Thymus (tissue), 11 donors: Measurements from ENCODE around the gene LDHB. TPM values are rescaled to one million over a fixed set of nuclear protein-coding genes. Genes with fewer than 3 reads are reported as not detected.
"Not testable (repeated sequence)": the region's sequence is repeated elsewhere in the genome, so short reads cannot be mapped to it uniquely, and the experiment has no call there.

Source experiments
- DNase-seq, 9 donors: peaks; one replicate each; pipeline ENCODE4 v3.0.0-alpha.2; 2013; ENCODE audit warnings: low spot score in 9 of 9, low read depth in 6 of 9, missing footprints in 1 of 9
- H3K27ac ChIP-seq, 2 donors: one replicate each; pipeline ENCODE4 v1.5.1; 2013; ENCODE audit warnings: control low read depth in 1 of 2, low read depth in 1 of 2, low read length in 1 of 2, mild to moderate bottlenecking in 1 of 2, moderate library complexity in 1 of 2
- H3K27me3 ChIP-seq, 2 donors: one replicate each; pipeline ENCODE4 v1.5.1; 2013; ENCODE audit warnings: low read length in 1 of 2; ENCODE audit not compliant: control insufficient read depth in 2 of 2, insufficient read depth in 1 of 2
- H3K36me3 ChIP-seq, 2 donors: one replicate each; pipeline ENCODE4 v1.5.1; 2013; ENCODE audit warnings: low read length in 1 of 2, mild to moderate bottlenecking in 1 of 2, moderate library complexity in 1 of 2; ENCODE audit not compliant: control insufficient read depth in 2 of 2, insufficient read depth in 2 of 2
- H3K4me1 ChIP-seq, 2 donors: one replicate each; pipeline ENCODE4 v1.5.1; 2013; ENCODE audit warnings: low read length in 2 of 2; ENCODE audit not compliant: control insufficient read depth in 2 of 2, insufficient read depth in 2 of 2
- H3K4me3 ChIP-seq, 2 donors: one replicate each; pipeline ENCODE4 v1.5.1; 2013; ENCODE audit warnings: low read length in 2 of 2, control low read depth in 1 of 2, mild to moderate bottlenecking in 1 of 2
- H3K9me3 ChIP-seq, 2 donors: one replicate each; pipeline ENCODE4 v1.5.1; 2013; ENCODE audit warnings: low read length in 1 of 2, mild to moderate bottlenecking in 1 of 2; ENCODE audit not compliant: control insufficient read depth in 2 of 2, insufficient read depth in 1 of 2
- WGBS: extraction: QIAGEN DNeasy Blood & Tissue Kit; methylation state at CpG from one replicate; pipeline ENCODE4 v1.1.7; 2013; 5-methylcytosine and 5-hydroxymethylcytosine counted together
- polyA plus RNA-seq: library from polyadenylated mRNA; stranded (reverse); fragments of 200-250 nt; gene quantifications from one replicate; pipeline ENCODE4 v1.2.3, GENCODE V29; 2013
- total RNA-seq: library from RNA; stranded (reverse); fragments of 120-200 nt; gene quantifications from one replicate; pipeline ENCODE4 v1.2.4, GENCODE V29; 2013
- donor health status: healthy.

LDHB gene
- total and polyA plus RNA-seq, 2 donors = 325 to 847 TPM

DNA sequence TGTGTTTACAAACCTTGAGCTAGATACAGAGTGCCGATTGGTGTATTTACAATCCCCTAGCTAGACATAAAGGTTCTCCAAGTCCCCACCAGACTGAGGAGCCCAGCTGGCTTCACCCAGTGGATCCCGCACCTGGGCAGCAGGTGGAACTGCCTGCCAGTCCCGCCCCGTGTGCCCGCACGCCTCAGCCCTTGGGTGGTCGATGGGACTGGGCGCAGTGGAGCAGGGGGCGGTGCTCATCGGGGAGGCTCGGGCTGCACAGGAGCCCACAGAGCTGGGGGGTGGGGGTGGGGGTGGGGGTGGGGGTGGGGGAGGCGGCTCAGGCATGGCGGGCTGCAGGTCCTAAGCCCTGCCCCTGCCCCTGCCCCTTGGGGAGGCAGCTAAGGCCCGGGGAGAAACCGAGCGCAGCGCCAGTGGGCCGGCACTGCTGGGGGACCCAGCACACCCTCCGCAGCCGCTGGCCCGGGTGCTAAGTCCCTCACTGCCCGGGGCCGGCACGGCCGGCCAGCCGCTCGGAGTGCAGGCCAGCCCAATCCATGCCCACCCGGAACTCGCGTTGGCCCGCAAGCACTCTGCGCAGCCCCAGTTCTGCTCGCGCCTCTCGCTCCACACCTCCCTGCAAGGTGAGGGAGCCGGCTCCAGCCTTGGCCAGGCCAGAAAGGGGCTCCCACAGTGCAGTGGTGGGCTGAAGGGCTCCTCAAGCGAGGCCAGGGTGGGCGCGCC is 16.3 kb upstream of the LDHB start:
- not testable (repeated sequence) for H3K4me1 ChIP-seq, H3K9me3 ChIP-seq, DNase-seq, H3K27me3 ChIP-seq, H3K27ac ChIP-seq, H3K36me3 ChIP-seq, H3K4me3 ChIP-seq
- WGBS = 98% methylated on average over 39 of the region's 39 CpGs

DNA sequence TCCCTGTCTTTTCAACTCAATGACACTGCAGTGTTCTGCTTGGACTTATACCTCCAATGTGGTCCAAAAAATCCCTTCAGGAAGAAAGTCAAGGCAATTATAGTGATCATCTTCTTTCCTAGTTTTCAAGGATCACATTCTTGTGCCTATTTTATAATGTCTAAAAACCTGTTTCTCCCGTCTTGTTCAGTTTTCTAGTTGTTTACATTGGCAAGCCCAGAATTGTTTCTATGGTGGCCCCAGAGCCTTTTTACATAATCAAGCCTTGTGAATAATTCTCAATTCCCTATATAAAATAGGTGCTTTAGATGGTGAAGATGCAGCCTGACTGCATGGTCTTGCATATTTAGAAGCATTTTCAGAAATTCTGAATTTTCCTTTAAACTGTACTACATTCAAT is 14.5 kb upstream of the LDHB start:
- H3K27ac ChIP-seq = no peak overlapping the region
- H3K4me1 ChIP-seq = peaks cover 0 to 3% of the 10 kb centered on the region in 2 donors
- no peaks in the 10 kb centered on the region for H3K9me3 ChIP-seq
- H3K4me3 ChIP-seq = no peak overlapping the region
- H3K36me3 ChIP-seq = no peaks in the 10 kb centered on the region
- 96% methylated on average over 1 of the region's 1 CpG for WGBS
- no peak for DNase-seq
- H3K27me3 ChIP-seq = no peaks in the 10 kb centered on the region

DNA sequence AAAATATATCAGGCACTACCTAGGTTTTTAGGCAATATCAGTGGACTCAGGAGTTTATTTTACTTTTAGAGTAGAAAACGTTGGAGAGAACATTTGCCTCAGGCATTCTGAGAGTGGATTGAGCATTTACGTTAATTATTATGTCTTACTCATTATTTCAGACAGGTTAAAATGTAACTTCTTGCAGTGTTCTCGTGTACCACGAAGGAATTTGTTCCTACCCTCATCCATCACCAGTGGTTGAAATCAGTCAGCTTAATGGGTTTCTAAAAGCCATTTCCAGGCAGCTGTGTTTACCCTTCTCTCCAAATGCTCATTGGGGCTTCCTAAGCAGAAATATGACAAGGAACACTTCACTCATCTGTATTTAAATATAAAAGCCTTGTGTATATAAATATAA is 9.1 kb upstream of the LDHB start:
- H3K36me3 ChIP-seq = no peaks in the 10 kb centered on the region
- H3K9me3 ChIP-seq = no peaks in the 10 kb centered on the region
- H3K4me3 ChIP-seq = no peak overlapping the region
- DNase-seq = no peak
- no peak overlapping the region for H3K27ac ChIP-seq
- WGBS = 83% methylated on average over 4 of the region's 4 CpGs
- H3K4me1 ChIP-seq = no peaks in the 10 kb centered on the region
- H3K27me3 ChIP-seq = no peaks in the 10 kb centered on the region

DNA sequence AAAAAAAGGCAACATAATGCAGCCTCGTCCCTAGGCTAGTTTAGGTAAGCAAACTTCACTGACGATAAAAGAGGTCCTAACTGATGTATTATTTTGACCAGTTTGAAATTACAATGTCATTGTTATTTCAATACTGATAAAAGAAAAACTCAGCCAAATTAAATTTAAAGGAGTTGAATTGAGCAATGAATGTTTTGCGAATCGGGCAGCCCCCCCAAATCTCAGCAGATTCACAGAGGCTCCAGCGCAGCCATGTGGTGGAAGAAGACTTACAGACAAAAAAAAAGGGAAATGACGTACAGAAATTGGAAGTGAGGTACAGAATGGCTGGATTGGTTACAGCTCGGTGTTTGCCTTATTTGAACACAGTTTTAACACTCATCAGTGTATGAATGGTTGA is 8.2 kb upstream of the LDHB start:
- H3K36me3 ChIP-seq = no peaks in the 10 kb centered on the region
- no peak overlapping the region for H3K4me3 ChIP-seq
- no peaks in the 10 kb centered on the region for H3K4me1 ChIP-seq
- WGBS = 96% methylated on average over 7 of the region's 7 CpGs
- H3K27ac ChIP-seq = no peak overlapping the region
- DNase-seq = no peak
- H3K27me3 ChIP-seq = no peaks in the 10 kb centered on the region
- no peaks in the 10 kb centered on the region for H3K9me3 ChIP-seq

- no peak for DNase-seq
Measured at GRCh38 chr12:21662122-21662792, 4.6 kb upstream of the LDHB start.

DNA sequence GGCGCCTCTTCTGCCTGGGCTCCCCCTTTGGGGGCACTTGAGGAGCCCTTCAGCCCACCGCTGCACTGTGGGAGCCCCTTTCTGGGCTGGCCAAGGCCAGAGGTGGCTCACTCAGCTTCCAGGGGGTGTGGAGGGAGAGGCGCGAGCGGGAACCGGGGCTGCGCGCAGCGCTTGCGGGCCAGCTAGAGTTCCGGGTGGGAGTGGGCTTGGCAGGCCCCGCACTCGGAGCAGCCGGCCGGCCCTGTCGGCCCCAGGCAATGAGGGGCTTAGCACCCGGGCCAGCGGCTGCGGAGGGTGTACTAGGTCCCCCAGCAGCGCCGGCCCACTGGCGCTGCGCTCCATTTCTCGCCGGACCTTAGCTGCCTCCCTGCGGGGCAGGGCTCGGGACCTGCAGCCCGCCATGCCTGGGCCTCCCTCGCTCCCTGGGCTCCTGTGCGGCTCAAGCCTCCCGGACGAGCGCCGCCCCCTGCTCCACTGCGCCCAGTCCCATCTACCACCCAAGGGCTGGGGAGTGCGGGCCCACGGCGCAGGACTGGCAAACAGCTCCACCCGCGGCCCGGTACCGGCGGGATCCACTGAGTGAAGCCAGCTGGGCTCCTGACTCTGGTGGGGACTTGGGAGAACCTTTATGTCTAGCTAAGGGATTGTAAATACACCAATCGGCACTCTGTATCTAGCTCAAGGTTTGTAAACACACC is 3.9 kb upstream of the LDHB start:
- not testable (repeated sequence) for H3K4me1 ChIP-seq, DNase-seq
- 97% methylated on average over 44 of the region's 44 CpGs for WGBS

More at GRCh38 chr12:21662122-21662792, 4.6 kb upstream of the LDHB start:
- 94% methylated on average over 27 of the region's 27 CpGs for WGBS
- H3K36me3 ChIP-seq = no peaks in the 10 kb centered on the region
- H3K27me3 ChIP-seq = no peaks in the 10 kb centered on the region
- H3K4me3 ChIP-seq = no peak overlapping the region
- no peaks in the 10 kb centered on the region for H3K4me1 ChIP-seq
- H3K9me3 ChIP-seq = no peaks in the 10 kb centered on the region
- H3K27ac ChIP-seq = no peak overlapping the region

GRCh38 chr12:21659383-21659782 is 1.7 kb upstream of the LDHB start:
- H3K4me1 ChIP-seq = peaks cover 0 to 5% of the 10 kb centered on the region in 2 donors
- H3K36me3 ChIP-seq = peaks cover 1 to 2% of the 10 kb centered on the region in 2 donors
- H3K9me3 ChIP-seq = no peaks in the 10 kb centered on the region
- H3K27ac ChIP-seq = no peak overlapping the region
- H3K4me3 ChIP-seq = no peak overlapping the region
- 59% methylated on average over 1 of the region's 1 CpG for WGBS
- no peaks in the 10 kb centered on the region for H3K27me3 ChIP-seq
- DNase-seq = peak in 1 of 9 donors; percentile 16

More for the DNA sequence above, 3.9 kb upstream of the LDHB start:
- H3K9me3 ChIP-seq, H3K36me3 ChIP-seq, H3K4me3 ChIP-seq, H3K27ac ChIP-seq, H3K27me3 ChIP-seq: not testable (repeated sequence)

GRCh38 chr12:21656905-21657325 is 727 bp downstream of the LDHB start:
- Histone ChIP-seq H3K27ac (peak overlapping the region; percentile 88 to 97), H3K9me3 (no peaks in the 10 kb centered on the region), H3K4me1 (peaks cover 0 to 5% of the 10 kb centered on the region in 2 donors), H3K4me3 (peak overlapping the region; percentile 69 to 90), H3K27me3 (no peaks in the 10 kb centered on the region), H3K36me3 (peaks cover 7 to 25% of the 10 kb centered on the region in 2 donors)
- under 1% methylated on average over 16 of the region's 16 CpGs for WGBS
- peak; percentile 40 to 83 (median 61) for DNase-seq

DNA sequence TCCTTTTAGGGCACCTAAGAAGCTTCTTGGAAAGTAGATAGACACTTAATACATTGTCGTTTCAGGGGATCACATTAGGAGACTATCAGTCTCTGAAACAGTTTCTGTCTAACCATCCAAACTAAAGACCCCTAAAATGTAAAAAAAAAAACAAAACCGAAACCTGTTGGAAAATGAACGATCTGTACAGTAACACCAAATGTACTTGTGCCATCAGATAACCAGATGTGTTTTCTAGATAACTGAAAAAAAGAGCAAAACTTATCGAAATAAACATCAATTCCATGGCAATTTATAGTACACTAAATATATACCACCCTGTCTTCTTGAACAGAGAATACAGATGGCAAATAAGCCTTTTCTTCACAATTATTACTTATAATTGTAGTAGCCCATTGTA is 2.1 kb downstream of the LDHB start:
- H3K9me3 ChIP-seq = no peaks in the 10 kb centered on the region
- H3K27ac ChIP-seq = no peak overlapping the region
- H3K4me1 ChIP-seq = peaks cover 0 to 5% of the 10 kb centered on the region in 2 donors
- DNase-seq = peak in 1 of 9 donors; percentile 26
- no peaks in the 10 kb centered on the region for H3K27me3 ChIP-seq
- peak overlapping the region; percentile 69 to 90 for H3K4me3 ChIP-seq
- 51% methylated on average over 4 of the region's 4 CpGs for WGBS
- peaks cover 14 to 36% of the 10 kb centered on the region in 2 donors for H3K36me3 ChIP-seq
